A673 (cell line): ENCODE measurements around the gene PPM1E. TPM values are rescaled to one million over a fixed set of nuclear protein-coding genes. Genes with fewer than 3 reads are reported as not detected.
A peak's percentile ranks its signal among the peaks of the same experiment; 100 is the strongest.

Experiments
- BruUV-seq: library from RNA; stranded (reverse); fragments of 400-500 nt; replicated peaks from 2 replicates; lab custom pipeline; 2021; lab: Mats Ljungman, UMichigan
- CTCF ChIA-PET: fragments of 300-600 bp; sonication (Branson Sonifier 250); formaldehyde crosslinking; loops from one replicate; lab custom pipeline; 2022; ENCODE audit warnings: antibody characterized with exemption; lab: Charles Lee
- POLR2A ChIA-PET: fragments of 300-600 bp; sonication (Branson Sonifier 250); formaldehyde crosslinking; loops from one replicate; lab custom pipeline; 2022; ENCODE audit warnings: antibody characterized with exemption; ENCODE audit not compliant: low non-redundant PET; lab: Charles Lee
- DNase-seq: peaks from one replicate; pipeline ENCODE4 v3.0.0-alpha.2; 2015; ENCODE audit warnings: low spot score
- H3K27ac ChIP-seq: fragments of 200-600 bp; sonication (generic); 2 replicates; pipeline ENCODE4 v1.5.1; 2016; ENCODE audit warnings: mixed run types, low read depth, mild to moderate bottlenecking, mixed read lengths, antibody characterized with exemption, low read length; ENCODE audit not compliant: poor library complexity, severe bottlenecking
- H3K27me3 ChIP-seq: fragments of 200-600 bp; sonication (generic); replicated peaks from 2 replicates; pipeline ENCODE4 v1.6.1; 2017; ENCODE audit warnings: mixed run types, low read depth, mild to moderate bottlenecking, mixed read lengths, antibody characterized with exemption, low read length; ENCODE audit not compliant: insufficient read depth, poor library complexity
- H3K36me3 ChIP-seq: fragments of 200-600 bp; sonication (generic); 2 replicates; pipeline ENCODE4 v1.6.1; 2016; ENCODE audit warnings: mixed run types, mild to moderate bottlenecking, mixed read lengths, antibody characterized with exemption, low read length; ENCODE audit not compliant: insufficient read depth, poor library complexity, severe bottlenecking
- H3K4me1 ChIP-seq: fragments of 200-600 bp; sonication (generic); 2 replicates; pipeline ENCODE4 v1.6.1; 2017; ENCODE audit warnings: mixed run types, mild to moderate bottlenecking, mixed read lengths, antibody characterized with exemption, low read length; ENCODE audit not compliant: insufficient read depth, poor library complexity, severe bottlenecking
- H3K4me3 ChIP-seq: fragments of 200-600 bp; sonication (generic); 2 replicates; pipeline ENCODE4 v1.5.1; 2016; ENCODE audit warnings: low read depth, mixed run types, mild to moderate bottlenecking, mixed read lengths, low read length; ENCODE audit not compliant: poor library complexity, severe bottlenecking
- H3K9me3 ChIP-seq: fragments of 200-600 bp; sonication (generic); 2 replicates; pipeline ENCODE4 v1.6.1; 2016; ENCODE audit warnings: mixed run types, low read depth, mild to moderate bottlenecking, mixed read lengths, antibody characterized with exemption, low read length; ENCODE audit not compliant: poor library complexity, severe bottlenecking
- EZH2 ChIP-seq: fragments of 200-600 bp; sonication (generic); IDR thresholded peaks from 2 replicates; pipeline ENCODE4 v1.6.1; 2017; ENCODE audit warnings: borderline replicate concordance, low read depth, mild to moderate bottlenecking, mixed read lengths, antibody characterized with exemption, low read length; ENCODE audit not compliant: poor library complexity, severe bottlenecking
- intact Hi-C: fragments of 100-400 bp; cut with micrococcal nuclease; formaldehyde crosslinking; loops from one replicate; pipeline ENCODE4 v1.10.0; 2022; ENCODE audit not compliant: unreplicated experiment
- total RNA-seq: library from RNA; stranded (reverse); gene quantifications from 2 replicates; pipeline ENCODE4 v1.2.3, GENCODE V29; 2021
- TF ChIP-seq, protein P1 (sequence below): fragments of 300-800, 200-600 bp; sonication (generic); conservative IDR thresholded peaks from 2 replicates; pipeline ENCODE4 v1.5.1; 2017; ENCODE audit warnings: low read depth, mild to moderate bottlenecking, antibody characterized with exemption, low read length, moderate library complexity, mixed read lengths

PPM1E gene
- total RNA-seq, 1 experiment from 2014 or later = 6.0 TPM

DNA sequence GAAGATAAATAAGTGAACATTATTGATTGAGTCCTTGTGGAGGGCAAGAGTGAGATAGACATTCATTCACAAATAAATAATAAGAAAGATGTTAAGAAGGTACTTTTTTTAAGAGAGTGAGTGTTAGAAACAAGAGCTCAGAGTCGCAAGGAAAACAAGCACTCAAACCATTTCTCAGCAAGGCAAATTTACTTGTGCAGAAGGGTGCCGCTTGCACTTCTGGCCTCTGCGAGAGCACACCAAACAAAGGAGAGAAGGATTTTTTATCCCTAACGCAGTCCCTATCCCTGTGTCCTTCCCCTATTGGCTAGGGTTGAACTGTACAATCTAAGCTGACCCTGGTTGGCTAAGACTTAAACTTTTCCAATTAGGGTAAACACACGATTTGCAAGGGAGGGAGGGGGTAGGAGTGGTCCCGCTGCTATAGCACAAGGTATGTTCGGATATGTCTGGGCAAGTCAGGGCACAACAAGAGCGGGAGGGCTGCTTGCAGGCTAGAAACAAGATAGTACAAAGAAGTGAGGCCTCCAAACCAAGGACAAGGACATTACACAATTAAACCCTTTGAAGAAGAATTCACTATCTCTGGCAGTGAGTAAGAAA is 156.2 kb downstream of the PPM1E start:
- CTCF ChIA-PET = no interaction called here
- no peak for TF ChIP-seq EZH2
- TF ChIP-seq, protein P1, sequence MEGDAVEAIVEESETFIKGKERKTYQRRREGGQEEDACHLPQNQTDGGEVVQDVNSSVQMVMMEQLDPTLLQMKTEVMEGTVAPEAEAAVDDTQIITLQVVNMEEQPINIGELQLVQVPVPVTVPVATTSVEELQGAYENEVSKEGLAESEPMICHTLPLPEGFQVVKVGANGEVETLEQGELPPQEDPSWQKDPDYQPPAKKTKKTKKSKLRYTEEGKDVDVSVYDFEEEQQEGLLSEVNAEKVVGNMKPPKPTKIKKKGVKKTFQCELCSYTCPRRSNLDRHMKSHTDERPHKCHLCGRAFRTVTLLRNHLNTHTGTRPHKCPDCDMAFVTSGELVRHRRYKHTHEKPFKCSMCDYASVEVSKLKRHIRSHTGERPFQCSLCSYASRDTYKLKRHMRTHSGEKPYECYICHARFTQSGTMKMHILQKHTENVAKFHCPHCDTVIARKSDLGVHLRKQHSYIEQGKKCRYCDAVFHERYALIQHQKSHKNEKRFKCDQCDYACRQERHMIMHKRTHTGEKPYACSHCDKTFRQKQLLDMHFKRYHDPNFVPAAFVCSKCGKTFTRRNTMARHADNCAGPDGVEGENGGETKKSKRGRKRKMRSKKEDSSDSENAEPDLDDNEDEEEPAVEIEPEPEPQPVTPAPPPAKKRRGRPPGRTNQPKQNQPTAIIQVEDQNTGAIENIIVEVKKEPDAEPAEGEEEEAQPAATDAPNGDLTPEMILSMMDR = no peak
- no peak for DNase-seq
- no peaks in the 10 kb centered on the region for H3K27me3 ChIP-seq
- peaks cover 27% of the 10 kb centered on the region for H3K9me3 ChIP-seq
- no peak overlapping the region for H3K27ac ChIP-seq
- intact Hi-C loops = no loop called here
- BruUV-seq = no TSS peak
- no peaks in the 10 kb centered on the region for H3K36me3 ChIP-seq
- POLR2A ChIA-PET = interaction anchor here (0.6 kb wide), 1 partner anchor 123 kb away, joined by 4 read pairs; no protein-coding TSS in a partner anchor
- no peak overlapping the region for H3K4me3 ChIP-seq
- no peaks in the 10 kb centered on the region for H3K4me1 ChIP-seq

DNA sequence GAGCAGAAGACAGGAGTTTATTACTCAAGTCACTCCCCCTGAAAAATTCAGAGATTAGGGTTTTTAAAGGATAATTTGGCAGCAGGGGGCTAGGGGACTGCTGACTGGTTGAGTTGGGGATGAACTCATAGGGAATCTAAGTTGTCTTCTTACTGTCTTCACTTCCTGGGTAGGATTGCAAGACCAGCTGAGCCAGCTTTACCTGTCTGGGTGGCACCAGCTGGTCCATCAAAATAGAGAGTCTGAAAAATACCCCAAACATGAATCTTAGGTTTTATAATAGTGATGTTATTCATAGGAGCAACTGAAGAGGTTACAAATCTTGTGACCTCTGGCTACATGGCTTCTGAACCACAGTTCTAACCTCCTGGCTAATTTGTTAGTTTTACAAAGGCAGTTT is 157.9 kb downstream of the PPM1E start:
- intact Hi-C loops = no loop called here
- Histone ChIP-seq H3K36me3 (no peaks in the 10 kb centered on the region), H3K4me1 (peaks cover 13% of the 10 kb centered on the region), H3K9me3 (peaks cover 27% of the 10 kb centered on the region), H3K4me3 (no peak overlapping the region), H3K27ac (no peak overlapping the region), H3K27me3 (no peaks in the 10 kb centered on the region)
- CTCF ChIA-PET = no interaction called here
- TF ChIP-seq, protein P1 = no peak
- TF ChIP-seq EZH2 = no peak
- DNase-seq = peak; percentile 42
- BruUV-seq = no TSS peak
- POLR2A ChIA-PET = no interaction called here

DNA sequence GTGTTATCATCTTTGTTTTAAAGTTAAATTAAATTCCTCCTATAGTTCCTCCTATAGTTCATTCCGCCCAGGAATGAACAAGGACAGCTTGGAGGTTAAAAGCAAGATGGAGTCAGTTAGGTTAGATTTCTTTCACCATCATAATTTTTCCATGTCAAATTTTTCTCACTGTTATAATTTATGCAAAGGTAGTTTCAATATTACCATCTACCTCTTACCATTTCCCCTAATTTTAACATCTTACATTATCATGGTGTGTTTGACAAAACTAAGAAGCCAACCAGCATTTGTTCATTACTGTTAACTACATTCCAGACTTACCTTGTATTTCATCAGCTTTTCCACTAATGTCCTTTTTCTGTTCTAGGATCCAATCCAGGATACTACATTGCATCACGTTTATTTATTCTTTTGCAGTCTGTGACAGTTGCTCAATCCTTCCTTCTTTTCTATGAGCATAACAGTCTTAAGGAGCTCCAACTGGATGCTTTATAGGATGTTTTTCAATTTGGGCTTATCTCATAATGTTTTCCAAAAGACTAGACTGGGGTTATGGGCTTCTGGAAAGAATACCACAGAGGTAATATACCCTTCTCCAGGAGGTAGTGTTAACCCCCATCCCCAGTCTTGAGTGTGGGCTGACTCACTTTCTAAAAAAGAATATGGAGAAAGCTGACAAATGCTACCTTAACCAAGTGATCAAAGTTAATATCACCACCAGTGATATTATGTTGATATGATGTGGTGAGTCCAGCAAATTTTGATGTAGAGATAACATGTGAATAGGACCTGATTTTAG is 158.5 kb downstream of the PPM1E start:
- no peak for TF ChIP-seq EZH2
- TF ChIP-seq, protein P1 = no peak
- CTCF ChIA-PET = no interaction called here
- peak; percentile 18 for DNase-seq
- peaks cover 13% of the 10 kb centered on the region for H3K4me1 ChIP-seq
- POLR2A ChIA-PET = no interaction called here
- H3K36me3 ChIP-seq = no peaks in the 10 kb centered on the region
- no peaks in the 10 kb centered on the region for H3K27me3 ChIP-seq
- no peak overlapping the region for H3K4me3 ChIP-seq
- peaks cover 27% of the 10 kb centered on the region for H3K9me3 ChIP-seq
- H3K27ac ChIP-seq = no peak overlapping the region
- BruUV-seq = no TSS peak
- intact Hi-C loops = no loop called here
